K562 (cell line): Measurements from ENCODE around the gene WSCD2. TPM values are rescaled to one million over a fixed set of nuclear protein-coding genes. Genes with fewer than 3 reads are reported as not detected.

Experiments
- ATAC-seq: fragments of 200-7000 bp; cut with Tn5 transposase; 3 replicates; pipeline ENCODE4 v1.9.1; 2020; ENCODE audit warnings: moderate library complexity
- BruUV-seq: library from RNA; stranded (reverse); fragments of 400-500 nt; replicated peaks from 2 replicates; lab custom pipeline; 2021; lab: Mats Ljungman, UMichigan
- CTCF ChIA-PET: fragments of 300-600 bp; formaldehyde crosslinking; extraction: SDS; loops from one replicate; lab custom pipeline; 2021; ENCODE audit warnings: low intra/inter-chr PET ratio; lab: Yijun Ruan, JAX
- POLR2A ChIA-PET: fragments of 300-600, 350-650 bp; sonication (Branson Sonifier 250); formaldehyde crosslinking; extraction: SDS; loops from one replicate; lab custom pipeline; 2021; ENCODE audit warnings: antibody characterized with exemption, inconsistent platforms; lab: Yijun Ruan, JAX
- DNase-seq, 4 experiments: peaks; one replicate each; pipeline versions ENCODE4 v3.0.0 to v3.0.0-alpha.2; 2011 to 2018; ENCODE audit warnings: low spot score in 3 of 4, mixed read lengths in 3 of 4; ENCODE audit errors: extremely low read depth in 1 of 4
- FAIRE-seq: peaks from 2 replicates; lab custom pipeline; 2011; peaks lifted over from hg19 to GRCh38; lab: Jason Lieb, UNC
- H2AFZ ChIP-seq: 2 replicates; pipeline ENCODE4 v1.6.0; 2011; ENCODE audit warnings: low read depth, low read length, control low read depth, inconsistent platforms
- H3K27ac ChIP-seq: fragments of 200-600 bp; 3 replicates; pipeline ENCODE4 v1.8.0; 2011; ENCODE audit warnings: low read depth, mild to moderate bottlenecking, control low read depth, inconsistent platforms, low read length, moderate library complexity, mixed read lengths; ENCODE audit errors: extremely low read depth
- H3K27me3 ChIP-seq, 2 experiments: fragments of 300-600 bp in 1 of 2; 2 replicates in 1 of 2; 3 replicates in 1 of 2; pipeline versions ENCODE4 v1.6.0 to v1.8.0; 2011; ENCODE audit warnings: inconsistent platforms in 2 of 2, low read length in 2 of 2, mild to moderate bottlenecking in 1 of 2, mixed read lengths in 1 of 2, moderate library complexity in 1 of 2; ENCODE audit not compliant: control insufficient read depth in 2 of 2, insufficient read depth in 2 of 2
- H3K36me3 ChIP-seq: fragments of 300-600 bp; 3 replicates; pipeline ENCODE4 v1.8.0; 2011; ENCODE audit warnings: mild to moderate bottlenecking, low read length, inconsistent platforms; ENCODE audit not compliant: control insufficient read depth, insufficient read depth
- H3K4me1 ChIP-seq, 2 experiments: fragments of 200-600 bp in 1 of 2; replicated peaks in 1 of 2; 2 replicates in 1 of 2; 3 replicates in 1 of 2; pipeline versions ENCODE4 v1.5.1 to v1.8.0; 2011; ENCODE audit warnings: inconsistent platforms in 2 of 2, low read length in 2 of 2, mild to moderate bottlenecking in 1 of 2, mixed read lengths in 1 of 2, moderate library complexity in 1 of 2; ENCODE audit not compliant: control insufficient read depth in 2 of 2, insufficient read depth in 2 of 2
- H3K4me2 ChIP-seq: 2 replicates; pipeline ENCODE4 v1.6.1; 2011; ENCODE audit warnings: low read length, control low read depth, inconsistent platforms, mixed read lengths; ENCODE audit not compliant: insufficient read depth
- H3K4me3 ChIP-seq: fragments of 200-600 bp; sonication (generic), shearing (Covaris generic); 2 replicates; pipeline ENCODE4 v1.5.1; 2016; ENCODE audit warnings: control low read depth, inconsistent platforms
- H3K79me2 ChIP-seq: fragments of 200-600 bp; 3 replicates; pipeline ENCODE4 v1.8.0; 2011; ENCODE audit warnings: low read length, inconsistent platforms; ENCODE audit not compliant: control insufficient read depth, insufficient read depth
- H3K9ac ChIP-seq, 2 experiments: 2 replicates each; pipeline versions ENCODE4 v1.6.0 to v1.6.1; 2011; ENCODE audit warnings: low read depth in 2 of 2, low read length in 2 of 2, control low read depth in 1 of 2, inconsistent platforms in 1 of 2, mild to moderate bottlenecking in 1 of 2, mixed read lengths in 1 of 2; ENCODE audit not compliant: insufficient read depth in 1 of 2
- H3K9me1 ChIP-seq: one replicate; pipeline ENCODE4 v1.6.0; 2011; ENCODE audit warnings: inconsistent platforms, mild to moderate bottlenecking, low read length, moderate library complexity; ENCODE audit not compliant: control insufficient read depth, insufficient read depth
- H3K9me3 ChIP-seq: replicated peaks from 2 replicates; pipeline ENCODE4 v1.5.1; 2011; ENCODE audit warnings: low read depth, low read length, inconsistent platforms; ENCODE audit not compliant: control insufficient read depth, insufficient read depth
- H4K20me1 ChIP-seq: replicated peaks from 2 replicates; pipeline ENCODE4 v1.6.1; 2011; ENCODE audit warnings: low read length, inconsistent platforms, mixed read lengths; ENCODE audit not compliant: control insufficient read depth, insufficient read depth
- ADNP ChIP-seq: fragments of 200-800 bp; sonication (Bioruptor generic); IDR thresholded peaks from 2 replicates; pipeline ENCODE4 v1.6.1; 2016; ENCODE audit warnings: missing genetic modification characterization, missing compliant biosample characterization
- CBFA2T3 ChIP-seq: fragments of 450-650 bp; IDR thresholded peaks from 2 replicates; pipeline ENCODE4 v1.6.1; 2017
- FOXP4 ChIP-seq: sonication (generic); formaldehyde crosslinking; IDR thresholded peaks from 2 replicates; pipeline ENCODE4 v1.8.0; 2022; ENCODE audit warnings: mild to moderate bottlenecking, missing genetic modification reagents, borderline replicate concordance
- HDAC3 ChIP-seq: fragments of 450-650 bp; IDR thresholded peaks from 2 replicates; pipeline ENCODE4 v1.6.1; 2018; ENCODE audit warnings: borderline replicate concordance, mild to moderate bottlenecking, moderate library complexity; ENCODE audit not compliant: partially characterized antibody
- PTRF ChIP-seq: fragments of 450-650 bp; IDR thresholded peaks from 2 replicates; pipeline ENCODE4 v1.6.1; 2016; ENCODE audit warnings: mild to moderate bottlenecking, missing genetic modification characterization, missing compliant biosample characterization
- RHOXF2B ChIP-seq: fragments of 250-450 bp; sonication (Bioruptor Pico); conservative IDR thresholded peaks from 2 replicates; pipeline ENCODE4 v1.5.1; 2021
- WGBS: fragments of 100-300 bp; shearing (Covaris generic); methylation state at CpG from one replicate; pipeline ENCODE4 v1.1.6; 2016; ENCODE audit warnings: low coverage, mixed read lengths; ENCODE audit not compliant: insufficient coverage; ENCODE audit errors: missing lambda C conversion rate; 5-methylcytosine and 5-hydroxymethylcytosine counted together
- in situ Hi-C: fragments of 300-500 bp; cut with MboI; formaldehyde crosslinking; loops from 4 replicates; pipeline ENCODE4 v1.15.0; 2018; ENCODE audit warnings: inconsistent platforms, mixed read lengths
- intact Hi-C: fragments of 100-400 bp; cut with micrococcal nuclease; formaldehyde crosslinking; loops from 2 replicates; pipeline ENCODE4 v1.14.2; 2022
- polyA plus RNA-seq, 8 experiments: library from polyadenylated mRNA; depleted of rRNA in 4 of 8; stranded (reverse) in 5 of 8; unstranded in 3 of 8; fragments of >200 nt; fragmentation: Nextera tagmentation in 2 of 8; fragmentation: Illumina TruSeq in 1 of 8; extraction: Ambion mirVana in 2 of 8; extraction: Trizol in 1 of 8; gene quantifications; 2 replicates each; pipeline versions ENCODE4 v1.2.1 to v1.2.3, GENCODE V29; 2011 to 2014; ENCODE audit warnings: inconsistent platforms in 1 of 8, missing spikeins in 1 of 8
- total RNA-seq, 7 experiments: library from RNA; depleted of rRNA in 6 of 7; stranded (reverse); fragments of >200 nt in 6 of 7; fragmentation: Illumina TruSeq in 2 of 7; extraction: Trizol in 2 of 7; gene quantifications; 2 replicates each; pipeline versions ENCODE4 v1.2.1 to v1.2.3, GENCODE V29; 2011 to 2021; ENCODE audit warnings: low replicate concordance in 1 of 7
- TF ChIP-seq, protein P1 (sequence below), 2 experiments: fragments of 450-650 bp; IDR thresholded peaks; 2 replicates each; pipeline ENCODE4 v1.6.1; 2018; ENCODE audit warnings: mild to moderate bottlenecking in 2 of 2, low read depth in 1 of 2; ENCODE audit not compliant: partially characterized antibody in 2 of 2

Gene WSCD2
- total and polyA plus RNA-seq, 9 of the 15 experiments (the other 6 are each of a cell fraction or from before 2014, with no cell fraction given): 0.72 to 14.1 (median 4.0) TPM

- TF ChIP-seq, protein P1, sequence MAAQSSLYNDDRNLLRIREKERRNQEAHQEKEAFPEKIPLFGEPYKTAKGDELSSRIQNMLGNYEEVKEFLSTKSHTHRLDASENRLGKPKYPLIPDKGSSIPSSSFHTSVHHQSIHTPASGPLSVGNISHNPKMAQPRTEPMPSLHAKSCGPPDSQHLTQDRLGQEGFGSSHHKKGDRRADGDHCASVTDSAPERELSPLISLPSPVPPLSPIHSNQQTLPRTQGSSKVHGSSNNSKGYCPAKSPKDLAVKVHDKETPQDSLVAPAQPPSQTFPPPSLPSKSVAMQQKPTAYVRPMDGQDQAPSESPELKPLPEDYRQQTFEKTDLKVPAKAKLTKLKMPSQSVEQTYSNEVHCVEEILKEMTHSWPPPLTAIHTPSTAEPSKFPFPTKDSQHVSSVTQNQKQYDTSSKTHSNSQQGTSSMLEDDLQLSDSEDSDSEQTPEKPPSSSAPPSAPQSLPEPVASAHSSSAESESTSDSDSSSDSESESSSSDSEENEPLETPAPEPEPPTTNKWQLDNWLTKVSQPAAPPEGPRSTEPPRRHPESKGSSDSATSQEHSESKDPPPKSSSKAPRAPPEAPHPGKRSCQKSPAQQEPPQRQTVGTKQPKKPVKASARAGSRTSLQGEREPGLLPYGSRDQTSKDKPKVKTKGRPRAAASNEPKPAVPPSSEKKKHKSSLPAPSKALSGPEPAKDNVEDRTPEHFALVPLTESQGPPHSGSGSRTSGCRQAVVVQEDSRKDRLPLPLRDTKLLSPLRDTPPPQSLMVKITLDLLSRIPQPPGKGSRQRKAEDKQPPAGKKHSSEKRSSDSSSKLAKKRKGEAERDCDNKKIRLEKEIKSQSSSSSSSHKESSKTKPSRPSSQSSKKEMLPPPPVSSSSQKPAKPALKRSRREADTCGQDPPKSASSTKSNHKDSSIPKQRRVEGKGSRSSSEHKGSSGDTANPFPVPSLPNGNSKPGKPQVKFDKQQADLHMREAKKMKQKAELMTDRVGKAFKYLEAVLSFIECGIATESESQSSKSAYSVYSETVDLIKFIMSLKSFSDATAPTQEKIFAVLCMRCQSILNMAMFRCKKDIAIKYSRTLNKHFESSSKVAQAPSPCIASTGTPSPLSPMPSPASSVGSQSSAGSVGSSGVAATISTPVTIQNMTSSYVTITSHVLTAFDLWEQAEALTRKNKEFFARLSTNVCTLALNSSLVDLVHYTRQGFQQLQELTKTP (IDR thresholded peaks at IDR 0.05; ENCODE audit: low read depth in 1 of 2, partially characterized antibody in 2 of 2): no peak
These were observed 102.2 kb downstream of the WSCD2 start (continued) for GRCh38 chr12:108231109-108231905.

GRCh38 chr12:108231909-108232434 lies 102.9 kb downstream of the WSCD2 start:
- Histone ChIP-seq H3K4me1 (no peaks in the 10 kb centered on the region), H4K20me1 (no peaks in the 10 kb centered on the region), H3K9me3 (no peaks in the 10 kb centered on the region), H3K4me3 (no peak overlapping the region), H2AFZ (no peak overlapping the region), H3K9me1 (no peaks in the 10 kb centered on the region), H3K36me3 (no peaks in the 10 kb centered on the region), H3K27ac (no peak overlapping the region), H3K4me2 (no peak overlapping the region), H3K79me2 (no peaks in the 10 kb centered on the region), H3K9ac (no peak overlapping the region), H3K27me3 (no peaks in the 10 kb centered on the region)
- in situ Hi-C loops (no loop called here), intact Hi-C loops (loop anchor here (10.0 kb wide), 2 partner anchors 223 to 263 kb away; no protein-coding TSS in a partner anchor)
- ChIA-PET POLR2A (interaction anchor here (0.6 to 1.3 kb wide), 2 partner anchors 24 to 94 kb away, joined by 3 to 4 read pairs; no protein-coding TSS in a partner anchor), CTCF (no interaction called here)
- WGBS: 8% methylated on average over 6 of the region's 6 CpGs
- FAIRE-seq: no peak
- ATAC-seq: no peak
- DNase-seq: no peak
- no TSS peak for BruUV-seq
- peak; percentile 50; the same call in 1 of the 2 replicates for TF ChIP-seq CBFA2T3
- TF ChIP-seq FOXP4: no peak
- no peak for TF ChIP-seq PTRF (tag)
- TF ChIP-seq RHOXF2B: no peak
- peak; percentile 72 for TF ChIP-seq ADNP (tag)
- TF ChIP-seq, protein P1 (IDR thresholded peaks at IDR 0.05; ENCODE audit: low read depth in 1 of 2, partially characterized antibody in 2 of 2): no peak
- TF ChIP-seq HDAC3: no peak
